ENCODE data around the gene FOXF1.

Gene FOXF1

DNA sequence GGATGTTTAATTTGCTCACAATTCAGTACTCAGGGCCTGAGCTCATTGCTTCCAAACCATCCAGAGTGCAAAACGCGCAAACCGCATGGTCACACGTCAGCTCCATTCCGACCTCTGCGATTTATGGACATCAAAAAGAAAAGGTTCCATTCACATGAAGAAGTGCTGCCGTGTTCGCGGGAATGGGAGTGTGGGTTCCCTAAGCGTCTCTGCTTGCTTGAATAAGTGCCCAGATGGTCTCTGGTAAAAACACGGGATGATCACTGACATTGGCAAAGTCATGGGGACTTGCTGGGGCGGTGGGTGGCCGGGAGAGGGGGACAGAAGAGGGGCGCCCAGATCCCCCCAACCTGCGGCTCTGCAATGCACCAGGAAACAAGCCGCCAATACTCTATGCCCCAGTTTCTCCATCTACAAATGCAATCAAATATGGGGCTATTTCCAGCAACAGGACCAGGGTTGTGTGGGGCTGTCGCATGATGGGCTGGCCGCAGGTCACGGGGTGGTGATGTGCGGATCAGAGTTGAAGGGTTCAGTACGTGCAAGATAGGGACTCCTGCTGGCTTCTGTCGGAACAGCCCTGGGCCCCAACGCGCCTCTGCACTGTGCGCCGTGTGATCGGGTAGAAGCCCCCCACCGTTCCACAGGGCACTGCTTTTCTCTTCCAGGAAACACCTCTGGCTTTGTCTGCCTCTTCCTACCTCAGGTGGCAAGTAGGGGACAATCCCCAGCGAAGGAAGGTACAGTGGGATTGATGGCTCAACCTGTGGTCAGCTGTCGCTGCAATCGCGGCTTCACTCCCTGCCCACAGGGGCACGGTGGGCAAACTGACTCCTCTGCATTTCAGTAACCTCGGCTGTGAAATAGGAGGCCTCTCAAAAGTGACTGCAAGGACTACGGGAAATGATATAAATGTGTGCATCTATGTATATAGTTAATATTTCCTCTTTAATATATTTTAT is 11.2 kb downstream of the FOXF1 start:
- no peaks in the 10 kb centered on the region for H4K20me1 ChIP-seq (ENCODE audit: insufficient read depth, low read length)
- H3K36me3 ChIP-seq (replicated peaks; ENCODE audit: low read depth, low read length), result no peaks in the 10 kb centered on the region
- no peak overlapping the region for H3K4me2 ChIP-seq (ENCODE audit: low read length)
- TF ChIP-seq, protein P1, sequence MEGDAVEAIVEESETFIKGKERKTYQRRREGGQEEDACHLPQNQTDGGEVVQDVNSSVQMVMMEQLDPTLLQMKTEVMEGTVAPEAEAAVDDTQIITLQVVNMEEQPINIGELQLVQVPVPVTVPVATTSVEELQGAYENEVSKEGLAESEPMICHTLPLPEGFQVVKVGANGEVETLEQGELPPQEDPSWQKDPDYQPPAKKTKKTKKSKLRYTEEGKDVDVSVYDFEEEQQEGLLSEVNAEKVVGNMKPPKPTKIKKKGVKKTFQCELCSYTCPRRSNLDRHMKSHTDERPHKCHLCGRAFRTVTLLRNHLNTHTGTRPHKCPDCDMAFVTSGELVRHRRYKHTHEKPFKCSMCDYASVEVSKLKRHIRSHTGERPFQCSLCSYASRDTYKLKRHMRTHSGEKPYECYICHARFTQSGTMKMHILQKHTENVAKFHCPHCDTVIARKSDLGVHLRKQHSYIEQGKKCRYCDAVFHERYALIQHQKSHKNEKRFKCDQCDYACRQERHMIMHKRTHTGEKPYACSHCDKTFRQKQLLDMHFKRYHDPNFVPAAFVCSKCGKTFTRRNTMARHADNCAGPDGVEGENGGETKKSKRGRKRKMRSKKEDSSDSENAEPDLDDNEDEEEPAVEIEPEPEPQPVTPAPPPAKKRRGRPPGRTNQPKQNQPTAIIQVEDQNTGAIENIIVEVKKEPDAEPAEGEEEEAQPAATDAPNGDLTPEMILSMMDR (IDR thresholded peaks at IDR 0.05; ENCODE audit: low read depth, low read length), result no peak
- no peak for TF ChIP-seq EZH2phosphoT487 (IDR thresholded peaks at IDR 0.05; ENCODE audit: low read depth)
- no peaks in the 10 kb centered on the region for H3K27me3 ChIP-seq (ENCODE audit: low read depth, low read length)
- no peaks in the 10 kb centered on the region for H3K79me2 ChIP-seq (ENCODE audit: low read length)
- no peak overlapping the region for H3K9ac ChIP-seq (ENCODE audit: low read length)
- H3K27ac ChIP-seq (ENCODE audit: low read length), result no peak overlapping the region
- no peaks in the 10 kb centered on the region for H3K9me3 ChIP-seq (ENCODE audit: insufficient read depth, low read length)
- no peak overlapping the region for H3K4me3 ChIP-seq (ENCODE audit: low read length)
- H3K4me1 ChIP-seq (ENCODE audit: low read length), result no peaks in the 10 kb centered on the region
- no peak overlapping the region for H2AFZ ChIP-seq (ENCODE audit: low read depth, low read length)

DNA sequence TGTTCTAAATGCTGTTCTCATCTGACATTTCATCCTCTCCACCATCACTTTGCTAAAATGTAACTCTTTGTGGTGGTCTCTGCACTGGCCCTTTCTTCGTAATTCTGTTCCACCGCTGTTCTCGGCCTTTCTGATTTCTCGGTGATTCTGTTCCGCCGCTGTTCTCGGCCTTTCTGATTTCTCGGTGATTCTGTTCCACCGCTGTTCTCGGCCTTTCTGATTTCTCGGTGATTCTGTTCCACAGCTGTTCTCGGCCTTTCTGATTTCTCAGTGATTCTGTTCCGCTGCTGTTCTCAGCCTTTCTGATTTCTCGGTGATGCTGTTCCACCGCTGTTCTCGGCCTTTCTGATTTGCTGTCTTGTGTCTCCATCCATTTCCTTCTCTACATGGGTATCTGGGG is 12.3 kb downstream of the FOXF1 start:
- Histone ChIP-seq H4K20me1 (ENCODE audit: insufficient read depth, low read length) (no peaks in the 10 kb centered on the region), H3K4me3 (ENCODE audit: low read length) (no peak overlapping the region), H3K27me3 (ENCODE audit: low read depth, low read length) (no peaks in the 10 kb centered on the region), H2AFZ (ENCODE audit: low read depth, low read length) (no peak overlapping the region), H3K27ac (ENCODE audit: low read length) (no peak overlapping the region), H3K4me1 (ENCODE audit: low read length) (no peaks in the 10 kb centered on the region), H3K36me3 (replicated peaks; ENCODE audit: low read depth, low read length) (no peaks in the 10 kb centered on the region), H3K9me3 (ENCODE audit: insufficient read depth, low read length) (no peaks in the 10 kb centered on the region), H3K9ac (ENCODE audit: low read length) (no peak overlapping the region), H3K79me2 (ENCODE audit: low read length) (no peaks in the 10 kb centered on the region), H3K4me2 (ENCODE audit: low read length) (no peak overlapping the region)
- no peak for TF ChIP-seq EZH2phosphoT487 (IDR thresholded peaks at IDR 0.05; ENCODE audit: low read depth)
- TF ChIP-seq, protein P1 (IDR thresholded peaks at IDR 0.05; ENCODE audit: low read depth, low read length), result no peak

DNA sequence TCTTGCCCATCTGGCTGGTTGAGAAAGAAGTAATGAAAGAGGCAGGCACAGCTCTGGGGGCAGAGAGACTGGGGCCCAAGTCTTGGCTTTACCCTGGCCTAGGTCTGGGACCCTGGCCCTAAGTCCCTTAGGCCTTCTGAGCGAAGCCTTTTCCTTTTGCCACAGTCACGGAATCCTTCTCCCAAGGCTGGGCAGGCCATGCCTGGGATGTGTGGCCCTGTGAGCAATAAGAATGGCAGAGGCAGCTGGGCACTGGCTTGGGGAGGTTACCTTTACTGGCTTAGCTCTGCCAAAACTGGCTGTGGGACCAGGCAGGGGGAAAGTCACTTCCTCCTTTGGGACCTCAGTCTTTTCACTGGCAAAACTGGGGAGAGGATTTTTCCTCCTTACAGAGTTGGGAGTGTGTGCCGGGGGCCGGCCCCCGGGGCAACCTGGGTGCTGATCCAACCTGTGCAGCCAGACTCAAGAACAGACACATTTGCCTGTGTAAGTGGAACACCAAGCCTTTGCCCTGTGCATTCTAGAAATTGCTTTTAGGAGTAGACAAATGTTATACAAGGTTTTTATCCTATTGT is 12.9 kb downstream of the FOXF1 start:
- Histone ChIP-seq H3K36me3 (replicated peaks; ENCODE audit: low read depth, low read length) (no peaks in the 10 kb centered on the region), H2AFZ (ENCODE audit: low read depth, low read length) (no peak overlapping the region), H3K9me3 (ENCODE audit: insufficient read depth, low read length) (no peaks in the 10 kb centered on the region), H3K27me3 (ENCODE audit: low read depth, low read length) (no peaks in the 10 kb centered on the region), H4K20me1 (ENCODE audit: insufficient read depth, low read length) (no peaks in the 10 kb centered on the region), H3K4me1 (ENCODE audit: low read length) (no peaks in the 10 kb centered on the region), H3K4me3 (ENCODE audit: low read length) (no peak overlapping the region), H3K79me2 (ENCODE audit: low read length) (no peaks in the 10 kb centered on the region), H3K4me2 (ENCODE audit: low read length) (no peak overlapping the region), H3K9ac (ENCODE audit: low read length) (no peak overlapping the region), H3K27ac (ENCODE audit: low read length) (no peak overlapping the region)
- TF ChIP-seq EZH2phosphoT487 (IDR thresholded peaks at IDR 0.05; ENCODE audit: low read depth), result no peak
- TF ChIP-seq, protein P1 (IDR thresholded peaks at IDR 0.05; ENCODE audit: low read depth, low read length), result no peak

DNA sequence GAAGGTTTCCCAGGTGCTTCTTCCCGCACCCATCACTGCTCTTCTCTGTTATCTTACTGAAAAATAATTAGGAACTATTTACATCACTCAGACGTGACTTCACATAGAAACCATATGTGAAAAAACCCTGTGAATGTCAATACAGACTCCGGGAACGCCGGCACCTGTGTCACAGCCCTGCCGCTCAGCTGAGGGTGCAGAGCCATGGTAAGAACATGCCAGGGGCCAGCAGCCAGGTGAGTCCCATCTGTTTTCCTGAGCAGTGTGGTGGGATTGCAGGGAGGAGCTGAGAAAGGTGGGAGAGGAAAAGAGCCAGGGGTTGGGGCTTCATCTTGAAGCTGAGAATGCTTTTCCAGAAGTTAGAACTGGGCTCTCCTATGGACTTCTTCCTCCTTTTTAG is 13.7 kb downstream of the FOXF1 start:
- Histone ChIP-seq H3K4me2 (ENCODE audit: low read length) (no peak overlapping the region), H3K9ac (ENCODE audit: low read length) (no peak overlapping the region), H3K4me3 (ENCODE audit: low read length) (no peak overlapping the region), H2AFZ (ENCODE audit: low read depth, low read length) (no peak overlapping the region), H3K9me3 (ENCODE audit: insufficient read depth, low read length) (no peaks in the 10 kb centered on the region), H3K27me3 (ENCODE audit: low read depth, low read length) (no peaks in the 10 kb centered on the region), H3K27ac (ENCODE audit: low read length) (no peak overlapping the region), H4K20me1 (ENCODE audit: insufficient read depth, low read length) (no peaks in the 10 kb centered on the region), H3K36me3 (replicated peaks; ENCODE audit: low read depth, low read length) (no peaks in the 10 kb centered on the region), H3K79me2 (ENCODE audit: low read length) (no peaks in the 10 kb centered on the region), H3K4me1 (ENCODE audit: low read length) (no peaks in the 10 kb centered on the region)
- TF ChIP-seq, protein P1 (IDR thresholded peaks at IDR 0.05; ENCODE audit: low read depth, low read length), result no peak
- no peak for TF ChIP-seq EZH2phosphoT487 (IDR thresholded peaks at IDR 0.05; ENCODE audit: low read depth)

All from OCI-LY3 (cell line).